Breast epithelium (tissue), 3 donors: Measurements from ENCODE around the gene KIF6.

Experiments used
- POLR2A ChIP-seq: fragments of 450-650 bp; IDR thresholded peaks from one replicate; pipeline ENCODE4 v1.6.1; 2016; ENCODE audit warnings: antibody characterized with exemption, mild to moderate bottlenecking, moderate library complexity
- TF ChIP-seq, protein P1 (sequence below), 3 donors: fragments of 450-650 bp; IDR thresholded peaks; one replicate each; pipeline ENCODE4 v1.5.1; 2016 to 2017; ENCODE audit warnings: antibody characterized with exemption in 3 of 3, mild to moderate bottlenecking in 3 of 3, moderate library complexity in 3 of 3

DNA sequence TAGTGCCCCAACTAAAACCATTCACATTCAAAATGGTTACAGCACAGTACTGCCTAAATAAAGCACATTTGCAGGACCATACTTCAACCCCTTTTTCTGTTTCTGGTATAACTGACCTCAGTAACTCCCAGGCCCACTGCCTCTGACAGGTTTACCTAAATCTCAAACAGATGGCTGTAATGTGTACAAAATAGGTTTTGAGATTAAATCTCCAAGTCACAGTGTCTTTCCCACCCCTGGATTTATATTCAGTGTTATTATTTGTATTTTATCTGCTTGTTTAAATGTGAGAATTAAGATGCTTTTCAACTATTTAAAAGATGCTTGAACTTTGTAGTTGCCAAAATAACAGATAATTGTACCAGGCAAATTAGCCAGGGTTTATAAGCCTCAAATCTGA, 4.7 kb upstream of the KIF6 start:
- TF ChIP-seq POLR2A: no peak
- TF ChIP-seq, protein P1, sequence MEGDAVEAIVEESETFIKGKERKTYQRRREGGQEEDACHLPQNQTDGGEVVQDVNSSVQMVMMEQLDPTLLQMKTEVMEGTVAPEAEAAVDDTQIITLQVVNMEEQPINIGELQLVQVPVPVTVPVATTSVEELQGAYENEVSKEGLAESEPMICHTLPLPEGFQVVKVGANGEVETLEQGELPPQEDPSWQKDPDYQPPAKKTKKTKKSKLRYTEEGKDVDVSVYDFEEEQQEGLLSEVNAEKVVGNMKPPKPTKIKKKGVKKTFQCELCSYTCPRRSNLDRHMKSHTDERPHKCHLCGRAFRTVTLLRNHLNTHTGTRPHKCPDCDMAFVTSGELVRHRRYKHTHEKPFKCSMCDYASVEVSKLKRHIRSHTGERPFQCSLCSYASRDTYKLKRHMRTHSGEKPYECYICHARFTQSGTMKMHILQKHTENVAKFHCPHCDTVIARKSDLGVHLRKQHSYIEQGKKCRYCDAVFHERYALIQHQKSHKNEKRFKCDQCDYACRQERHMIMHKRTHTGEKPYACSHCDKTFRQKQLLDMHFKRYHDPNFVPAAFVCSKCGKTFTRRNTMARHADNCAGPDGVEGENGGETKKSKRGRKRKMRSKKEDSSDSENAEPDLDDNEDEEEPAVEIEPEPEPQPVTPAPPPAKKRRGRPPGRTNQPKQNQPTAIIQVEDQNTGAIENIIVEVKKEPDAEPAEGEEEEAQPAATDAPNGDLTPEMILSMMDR (IDR thresholded peaks at IDR 0.05): no peak
